ENCODE measurements around the gene DAPK1.

DNA sequence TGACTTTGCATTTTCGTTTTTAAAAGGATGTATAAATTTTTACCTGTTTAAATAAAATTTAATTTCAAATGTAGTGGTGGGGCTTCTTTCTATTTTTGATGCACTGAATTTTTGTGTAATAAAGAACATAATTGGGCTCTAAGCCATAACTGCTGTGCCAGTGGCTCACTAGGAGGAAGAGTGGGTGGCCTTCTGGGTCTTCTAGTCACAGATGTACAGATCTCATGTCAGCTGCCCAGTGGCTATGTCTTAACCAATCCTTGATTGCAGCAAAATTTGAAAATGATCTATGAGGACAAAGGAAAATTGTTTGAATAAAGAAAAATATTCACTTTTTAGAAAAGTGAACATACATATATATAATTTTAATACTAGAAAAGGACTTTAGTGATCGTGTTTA, 233.7 kb downstream of the DAPK1 start:
- TF ChIP-seq CTCF (IDR thresholded peaks at IDR 0.05; ENCODE audit: poor library complexity, severe bottlenecking), result no peak
- TF ChIP-seq, protein P1, sequence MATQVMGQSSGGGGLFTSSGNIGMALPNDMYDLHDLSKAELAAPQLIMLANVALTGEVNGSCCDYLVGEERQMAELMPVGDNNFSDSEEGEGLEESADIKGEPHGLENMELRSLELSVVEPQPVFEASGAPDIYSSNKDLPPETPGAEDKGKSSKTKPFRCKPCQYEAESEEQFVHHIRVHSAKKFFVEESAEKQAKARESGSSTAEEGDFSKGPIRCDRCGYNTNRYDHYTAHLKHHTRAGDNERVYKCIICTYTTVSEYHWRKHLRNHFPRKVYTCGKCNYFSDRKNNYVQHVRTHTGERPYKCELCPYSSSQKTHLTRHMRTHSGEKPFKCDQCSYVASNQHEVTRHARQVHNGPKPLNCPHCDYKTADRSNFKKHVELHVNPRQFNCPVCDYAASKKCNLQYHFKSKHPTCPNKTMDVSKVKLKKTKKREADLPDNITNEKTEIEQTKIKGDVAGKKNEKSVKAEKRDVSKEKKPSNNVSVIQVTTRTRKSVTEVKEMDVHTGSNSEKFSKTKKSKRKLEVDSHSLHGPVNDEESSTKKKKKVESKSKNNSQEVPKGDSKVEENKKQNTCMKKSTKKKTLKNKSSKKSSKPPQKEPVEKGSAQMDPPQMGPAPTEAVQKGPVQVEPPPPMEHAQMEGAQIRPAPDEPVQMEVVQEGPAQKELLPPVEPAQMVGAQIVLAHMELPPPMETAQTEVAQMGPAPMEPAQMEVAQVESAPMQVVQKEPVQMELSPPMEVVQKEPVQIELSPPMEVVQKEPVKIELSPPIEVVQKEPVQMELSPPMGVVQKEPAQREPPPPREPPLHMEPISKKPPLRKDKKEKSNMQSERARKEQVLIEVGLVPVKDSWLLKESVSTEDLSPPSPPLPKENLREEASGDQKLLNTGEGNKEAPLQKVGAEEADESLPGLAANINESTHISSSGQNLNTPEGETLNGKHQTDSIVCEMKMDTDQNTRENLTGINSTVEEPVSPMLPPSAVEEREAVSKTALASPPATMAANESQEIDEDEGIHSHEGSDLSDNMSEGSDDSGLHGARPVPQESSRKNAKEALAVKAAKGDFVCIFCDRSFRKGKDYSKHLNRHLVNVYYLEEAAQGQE (IDR thresholded peaks at IDR 0.05; ENCODE audit: borderline replicate concordance), result no peak
- TF ChIP-seq SMC3 (conservative IDR thresholded peaks at IDR 0.05; ENCODE audit: poor library complexity), result no peak
- no peak for TF ChIP-seq EP300 (conservative IDR thresholded peaks at IDR 0.05; ENCODE audit: poor library complexity, severe bottlenecking)
- TF ChIP-seq EZH2 (IDR thresholded peaks at IDR 0.05; ENCODE audit: borderline replicate concordance, insufficient read depth, low read length, poor library complexity, severe bottlenecking), result no peak
- TF ChIP-seq MXI1 (conservative IDR thresholded peaks at IDR 0.05; ENCODE audit: poor library complexity, severe bottlenecking), result no peak
- no peak for TF ChIP-seq POLR2AphosphoS5 (IDR thresholded peaks at IDR 0.05)
- no peak for TF ChIP-seq RAD21 (conservative IDR thresholded peaks at IDR 0.05)
- TF ChIP-seq TAF1 (IDR thresholded peaks at IDR 0.05; ENCODE audit: low read depth), result no peak
